Activated CD4-positive, alpha-beta T cell treated with anti-CD3 and anti-CD28 coated beads, Interleukin-2, Interleukin-4, amounts not matched to agents 100 ng/mL and 50 ng/mL, durations not matched to agents 16 hours and 8 hours (primary cell): ENCODE results near the gene ZCCHC12.

Source experiments
- DNase-seq: peaks from one replicate; pipeline ENCODE4 v3.0.0-alpha.2; 2020; ENCODE audit warnings: low spot score

Gene ZCCHC12

GRCh38 chrX:118872102-118872566 is 48.5 kb downstream of the ZCCHC12 start:
- DNase-seq, result no peak
